Activated T-helper 2 cell treated with anti-CD3 and anti-CD28 coated beads, Interferon-gamma antibody, Interleukin-2, Interleukin-4, amounts not matched to agents 10 μg/mL and 5 μg/mL and 100 μg/mL, durations not matched to agents 14 hours and 24 hours and 36 hours (primary cell): Measurements from ENCODE around the gene TOM1L1. TPM values are rescaled to one million over a fixed set of nuclear protein-coding genes. Genes with fewer than 3 reads are reported as not detected.
A peak's percentile ranks its signal among the peaks of the same experiment; 100 is the strongest.
"Not testable (repeated sequence)": the region's sequence is repeated elsewhere in the genome, so short reads cannot be mapped to it uniquely, and the experiment has no call there.

Experiments used
- DNase-seq: peaks from one replicate; pipeline ENCODE4 v3.0.0; 2021; ENCODE audit warnings: low spot score
- H3K27ac Mint-ChIP-seq: one replicate; pipeline ENCODE4 v1.8.0; 2021; ENCODE audit warnings: mixed read lengths
- H3K27me3 Mint-ChIP-seq: one replicate; pipeline ENCODE4 v1.8.0; 2021; ENCODE audit warnings: low read depth, mixed read lengths
- H3K36me3 Mint-ChIP-seq: one replicate; pipeline ENCODE4 v1.8.0; 2021; ENCODE audit warnings: low read depth, mixed read lengths
- H3K4me1 Mint-ChIP-seq: one replicate; pipeline ENCODE4 v1.8.0; 2021; ENCODE audit warnings: low read depth, mixed read lengths
- H3K4me3 Mint-ChIP-seq: one replicate; pipeline ENCODE4 v1.8.0; 2021; ENCODE audit warnings: low read depth, mild to moderate bottlenecking, moderate library complexity, mixed read lengths
- H3K9me3 Mint-ChIP-seq: one replicate; pipeline ENCODE4 v1.8.0; 2021; ENCODE audit warnings: mixed read lengths
- intact Hi-C: fragments of 100-400 bp; cut with micrococcal nuclease; formaldehyde crosslinking; loops from one replicate; pipeline ENCODE4 v1.15.1; 2023
- total RNA-seq: library from RNA; stranded (reverse); gene quantifications from 2 replicates; pipeline ENCODE4 v1.2.3, GENCODE V29; 2022

The TOM1L1 gene, protein sequence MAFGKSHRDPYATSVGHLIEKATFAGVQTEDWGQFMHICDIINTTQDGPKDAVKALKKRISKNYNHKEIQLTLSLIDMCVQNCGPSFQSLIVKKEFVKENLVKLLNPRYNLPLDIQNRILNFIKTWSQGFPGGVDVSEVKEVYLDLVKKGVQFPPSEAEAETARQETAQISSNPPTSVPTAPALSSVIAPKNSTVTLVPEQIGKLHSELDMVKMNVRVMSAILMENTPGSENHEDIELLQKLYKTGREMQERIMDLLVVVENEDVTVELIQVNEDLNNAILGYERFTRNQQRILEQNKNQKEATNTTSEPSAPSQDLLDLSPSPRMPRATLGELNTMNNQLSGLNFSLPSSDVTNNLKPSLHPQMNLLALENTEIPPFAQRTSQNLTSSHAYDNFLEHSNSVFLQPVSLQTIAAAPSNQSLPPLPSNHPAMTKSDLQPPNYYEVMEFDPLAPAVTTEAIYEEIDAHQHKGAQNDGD
- 0.80 and 1.2 TPM in 2 replicates for total RNA-seq

GRCh38 chr17:54900457-54901229 is at the start of gene TOM1L1:
TOM1L1 (plus strand) TSS chr17:54900852; CDS start chr17:54900866, 14 bp downstream.
- H3K4me1 Mint-ChIP-seq, result peaks cover 3% of the 10 kb centered on the region
- H3K9me3 Mint-ChIP-seq, result no peaks in the 10 kb centered on the region
- intact Hi-C loops, result no loop called here
- H3K27ac Mint-ChIP-seq, result no peak within 1 kb of the TSS
- peak within 1 kb of the TSS; percentile 60 for H3K4me3 Mint-ChIP-seq
- DNase-seq, result peak; percentile 9
- peaks cover 43% of the 10 kb centered on the region for H3K27me3 Mint-ChIP-seq
- H3K36me3 Mint-ChIP-seq, result no peaks in the 10 kb centered on the region

DNA sequence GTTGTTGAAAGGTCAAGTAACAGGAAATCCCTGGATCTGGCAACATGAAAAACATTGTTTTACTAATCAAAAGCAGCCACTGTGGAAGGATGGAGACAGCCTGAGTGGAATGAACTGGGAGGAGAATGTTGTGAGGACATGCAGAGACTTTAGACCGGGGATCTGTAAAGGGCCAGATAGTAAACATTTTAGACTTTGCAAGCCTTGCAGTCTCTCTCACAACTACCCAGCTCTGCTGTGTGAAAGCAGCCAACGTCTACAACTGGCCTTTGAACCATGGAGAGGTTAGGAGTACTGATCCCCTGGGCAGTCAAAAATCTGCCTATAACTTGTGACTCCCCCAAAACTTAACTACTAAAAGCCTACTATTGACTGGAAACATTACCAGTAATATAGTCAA is 41.5 kb upstream of the TOM1L1 start:
- intact Hi-C loops, result no loop called here

DNA sequence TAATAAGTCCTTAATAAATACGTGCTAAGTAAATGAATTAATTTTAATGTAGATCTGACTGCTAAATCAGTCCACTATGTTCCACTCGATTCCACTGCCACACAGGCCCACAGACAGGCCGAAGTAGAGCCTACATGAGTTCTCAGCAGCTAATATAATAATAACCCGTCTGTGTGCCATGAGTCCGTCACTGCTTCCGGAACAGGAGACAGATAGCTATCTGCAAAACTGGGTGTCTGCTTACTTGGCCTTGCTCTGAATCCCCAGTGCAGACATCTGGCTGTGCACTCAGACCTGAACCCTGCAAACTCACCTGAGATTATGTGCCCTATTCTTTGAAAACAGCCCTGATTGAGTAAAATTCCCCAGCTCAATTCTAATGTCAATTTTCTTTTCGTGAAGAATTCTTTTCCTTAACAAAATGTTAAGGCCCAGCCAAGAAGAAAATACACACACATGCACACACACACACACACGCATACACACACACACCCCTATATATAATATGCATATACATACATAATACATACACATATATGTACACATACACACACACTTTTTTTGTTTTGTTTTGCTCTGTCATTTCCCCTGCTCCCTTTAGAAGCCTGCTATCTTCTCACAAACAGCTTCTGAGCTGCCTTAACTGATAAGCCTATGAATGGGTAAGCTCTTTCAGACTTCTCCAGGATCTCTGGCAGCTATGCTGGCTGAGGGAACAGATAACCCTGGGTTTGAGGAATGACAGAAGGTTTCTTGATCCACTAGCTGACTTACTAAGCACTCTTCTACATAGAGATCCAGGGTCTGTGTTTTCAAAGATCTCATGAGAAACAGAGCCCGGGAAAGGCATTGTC is 39.8 kb upstream of the TOM1L1 start:
- no peak overlapping the region for H3K4me3 Mint-ChIP-seq
- H3K9me3 Mint-ChIP-seq, result no peaks in the 10 kb centered on the region
- H3K27me3 Mint-ChIP-seq, result no peaks in the 10 kb centered on the region
- H3K27ac Mint-ChIP-seq, result no peak overlapping the region
- H3K36me3 Mint-ChIP-seq, result no peaks in the 10 kb centered on the region
- DNase-seq, result no peak
- no peaks in the 10 kb centered on the region for H3K4me1 Mint-ChIP-seq
- intact Hi-C loops, result no loop called here

More for the DNA sequence above, 41.5 kb upstream of the TOM1L1 start:
- H3K4me1 Mint-ChIP-seq, result no peaks in the 10 kb centered on the region
- no peak for DNase-seq
- H3K27me3 Mint-ChIP-seq, result no peaks in the 10 kb centered on the region
- no peak overlapping the region for H3K4me3 Mint-ChIP-seq
- H3K27ac Mint-ChIP-seq, result no peak overlapping the region
- no peaks in the 10 kb centered on the region for H3K9me3 Mint-ChIP-seq
- H3K36me3 Mint-ChIP-seq, result no peaks in the 10 kb centered on the region

- Mint-ChIP-seq H3K4me3 (no peak overlapping the region), H3K27ac (no peak overlapping the region), H3K36me3 (no peaks in the 10 kb centered on the region), H3K27me3 (no peaks in the 10 kb centered on the region), H3K4me1 (no peaks in the 10 kb centered on the region), H3K9me3 (no peaks in the 10 kb centered on the region)
- DNase-seq, result no peak
- intact Hi-C loops, result no loop called here
Observed at GRCh38 chr17:54861471-54861983, 39.1 kb upstream of the TOM1L1 start.

DNA sequence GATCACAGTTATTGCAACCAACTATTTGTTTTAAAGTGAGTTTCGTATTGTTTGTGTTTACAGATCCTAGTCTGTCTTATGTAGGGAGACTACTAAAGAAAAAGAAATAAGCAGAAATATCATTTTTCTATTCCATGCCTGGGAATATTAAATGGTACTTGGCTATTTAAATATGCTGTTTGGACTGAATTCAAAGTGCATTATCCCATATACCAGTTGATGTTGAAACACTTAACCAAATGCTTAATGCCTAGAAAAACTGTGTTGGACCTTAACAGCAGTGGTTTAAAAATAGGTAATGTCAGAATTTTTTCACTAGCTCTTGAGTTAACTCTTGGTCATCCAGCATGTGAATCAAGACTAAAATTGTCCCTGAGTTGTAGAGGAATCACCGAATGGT is 37.5 kb upstream of the TOM1L1 start:
- Mint-ChIP-seq H3K27me3 (no peaks in the 10 kb centered on the region), H3K27ac (no peak overlapping the region), H3K4me3 (no peak overlapping the region), H3K36me3 (no peaks in the 10 kb centered on the region), H3K9me3 (no peaks in the 10 kb centered on the region), H3K4me1 (no peaks in the 10 kb centered on the region)
- intact Hi-C loops, result no loop called here
- DNase-seq, result no peak

DNA sequence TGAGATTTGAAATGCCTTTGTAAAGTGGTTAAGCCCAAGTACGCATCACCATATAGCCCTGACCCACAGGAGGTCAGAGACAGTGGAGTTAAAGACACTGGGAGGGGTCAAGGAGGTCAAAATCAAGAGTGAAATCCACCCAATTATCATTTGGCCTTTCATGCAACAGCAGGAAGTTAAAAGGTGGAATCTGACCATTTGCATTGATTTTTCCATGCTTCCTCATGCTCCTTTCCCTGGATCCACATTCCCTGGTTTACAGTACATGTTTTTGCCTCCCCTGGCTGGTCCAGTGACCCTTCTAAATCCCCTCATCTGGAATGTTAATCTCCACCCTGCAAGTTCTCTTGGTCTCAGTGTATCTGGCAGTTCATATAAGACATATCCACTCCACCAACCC is 36.6 kb upstream of the TOM1L1 start:
- no peak for DNase-seq
- Mint-ChIP-seq H3K9me3 (no peaks in the 10 kb centered on the region), H3K27ac (no peak overlapping the region), H3K27me3 (no peaks in the 10 kb centered on the region), H3K4me1 (no peaks in the 10 kb centered on the region), H3K4me3 (no peak overlapping the region), H3K36me3 (no peaks in the 10 kb centered on the region)
- intact Hi-C loops, result no loop called here

- no peaks in the 10 kb centered on the region for H3K4me1 Mint-ChIP-seq
- intact Hi-C loops, result no loop called here
Observed at GRCh38 chr17:54864636-54865356, 35.9 kb upstream of the TOM1L1 start.

GRCh38 chr17:54867634-54868033 is 33.0 kb upstream of the TOM1L1 start:
- no peak overlapping the region for H3K27ac Mint-ChIP-seq
- H3K36me3 Mint-ChIP-seq, result no peaks in the 10 kb centered on the region
- no peaks in the 10 kb centered on the region for H3K9me3 Mint-ChIP-seq
- no peak overlapping the region for H3K4me3 Mint-ChIP-seq
- H3K27me3 Mint-ChIP-seq, result peaks cover 1% of the 10 kb centered on the region
- no peak for DNase-seq
- intact Hi-C loops, result no loop called here
- H3K4me1 Mint-ChIP-seq, result no peaks in the 10 kb centered on the region

More at GRCh38 chr17:54864636-54865356, 35.9 kb upstream of the TOM1L1 start:
- Mint-ChIP-seq H3K4me3 (no peak overlapping the region), H3K36me3 (no peaks in the 10 kb centered on the region), H3K27me3 (no peaks in the 10 kb centered on the region), H3K27ac (no peak overlapping the region), H3K9me3 (no peaks in the 10 kb centered on the region)
- DNase-seq, result no peak

GRCh38 chr17:54870671-54871175 is 29.9 kb upstream of the TOM1L1 start:
- no peak overlapping the region for H3K27ac Mint-ChIP-seq
- no peaks in the 10 kb centered on the region for H3K4me1 Mint-ChIP-seq
- intact Hi-C loops, result no loop called here
- H3K36me3 Mint-ChIP-seq, result no peaks in the 10 kb centered on the region
- no peaks in the 10 kb centered on the region for H3K9me3 Mint-ChIP-seq
- DNase-seq, result no peak
- H3K4me3 Mint-ChIP-seq, result no peak overlapping the region
- H3K27me3 Mint-ChIP-seq, result peaks cover 1% of the 10 kb centered on the region

DNA sequence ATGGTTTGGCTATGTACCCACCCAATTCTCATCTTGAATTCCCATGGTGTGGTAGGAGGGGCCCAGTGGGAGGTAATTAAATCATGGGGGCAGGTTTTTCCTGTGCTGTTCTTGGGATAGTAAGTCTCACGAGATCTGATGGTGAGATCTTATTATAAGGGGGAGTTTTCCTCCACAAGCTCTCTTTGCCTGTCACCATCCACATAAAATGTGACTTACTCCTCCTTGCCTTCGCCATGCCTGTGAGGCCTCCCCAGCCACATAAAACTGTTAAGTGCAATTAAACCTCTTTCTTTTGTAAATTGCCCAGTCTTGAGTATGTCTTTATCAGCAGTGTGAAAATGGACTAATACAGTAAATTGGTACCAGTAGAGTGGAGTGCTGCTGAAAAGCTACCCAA is 24.7 kb upstream of the TOM1L1 start:
- H3K4me1 Mint-ChIP-seq, DNase-seq, H3K27me3 Mint-ChIP-seq, H3K9me3 Mint-ChIP-seq, H3K4me3 Mint-ChIP-seq, H3K27ac Mint-ChIP-seq, intact Hi-C loops, H3K36me3 Mint-ChIP-seq: not testable (repeated sequence)

DNA sequence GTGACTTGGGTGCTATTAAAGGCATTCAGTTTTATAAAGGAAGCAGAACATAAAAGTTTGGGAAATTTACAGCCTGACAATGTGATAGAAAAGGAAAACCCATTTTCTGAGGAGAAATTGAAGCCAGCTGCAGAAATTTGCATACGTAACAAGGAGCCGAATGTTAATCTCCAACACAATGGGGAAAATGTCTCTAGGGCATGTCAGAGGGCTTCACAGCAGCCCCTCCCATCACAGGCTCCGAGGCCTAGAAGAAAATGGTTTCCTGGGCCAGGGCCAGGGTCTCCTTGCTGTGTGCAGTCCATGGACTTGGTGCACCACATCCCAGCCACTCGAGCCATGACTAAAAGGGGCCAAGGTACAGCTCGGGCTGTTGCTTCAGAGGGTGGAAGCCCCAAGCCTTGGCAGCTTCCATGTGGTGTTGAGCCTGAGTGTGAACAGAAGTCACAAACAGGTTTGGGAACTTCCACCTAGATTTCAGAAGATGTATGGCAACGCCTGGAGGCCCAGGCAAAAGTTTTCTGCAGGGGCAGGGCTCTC is 23.9 kb upstream of the TOM1L1 start:
- Mint-ChIP-seq H3K4me3 (no peak overlapping the region), H3K27me3 (no peaks in the 10 kb centered on the region), H3K9me3 (no peaks in the 10 kb centered on the region), H3K36me3 (no peaks in the 10 kb centered on the region), H3K4me1 (no peaks in the 10 kb centered on the region), H3K27ac (no peak overlapping the region)
- intact Hi-C loops, result no loop called here
- no peak for DNase-seq
